ENCODE data around the gene SFTPB.

SFTPB gene

GRCh38 chr2:85695691-85696668, 28.0 kb upstream of the SFTPB start:
- TF ChIP-seq CEBPB (IDR thresholded peaks at IDR 0.05), result no peak
- TF ChIP-seq NFIC (IDR thresholded peaks at IDR 0.05), result no peak
- no peak for TF ChIP-seq CREB1 (IDR thresholded peaks at IDR 0.05; ENCODE audit: low read depth)
- TF ChIP-seq TAF1 (IDR thresholded peaks at IDR 0.05; ENCODE audit: low read depth), result no peak
- TF ChIP-seq USF1 (IDR thresholded peaks at IDR 0.05), result no peak
- TF ChIP-seq EP300 (IDR thresholded peaks at IDR 0.05; ENCODE audit: borderline replicate concordance), result no peak
- no peak for TF ChIP-seq RAD21 (IDR thresholded peaks at IDR 0.05; ENCODE audit: low read depth)
- no peak for TF ChIP-seq TEAD4 (IDR thresholded peaks at IDR 0.05)

- TF ChIP-seq REST (IDR thresholded peaks at IDR 0.05; ENCODE audit: low read depth) (no peak), NFIC (IDR thresholded peaks at IDR 0.05) (no peak), EGR1 (IDR thresholded peaks at IDR 0.05) (no peak), USF1 (IDR thresholded peaks at IDR 0.05) (no peak), RAD21 (IDR thresholded peaks at IDR 0.05; ENCODE audit: low read depth) (no peak), TEAD4 (IDR thresholded peaks at IDR 0.05) (no peak)
Measured at GRCh38 chr2:85695121-85695520, 27.1 kb upstream of the SFTPB start.

- TF ChIP-seq TEAD4 (IDR thresholded peaks at IDR 0.05), result no peak
- no peak for TF ChIP-seq REST (IDR thresholded peaks at IDR 0.05; ENCODE audit: low read depth)
- no peak for TF ChIP-seq NFIC (IDR thresholded peaks at IDR 0.05)
- no peak for TF ChIP-seq TCF12 (IDR thresholded peaks at IDR 0.05; ENCODE audit: low read depth)
- TF ChIP-seq YY1 (IDR thresholded peaks at IDR 0.05; ENCODE audit: low read depth), result no peak
- TF ChIP-seq USF1 (IDR thresholded peaks at IDR 0.05), result no peak
Measured at GRCh38 chr2:85694052-85695025, 26.3 kb upstream of the SFTPB start, which contains the start of gene GNLY. GNLY (plus strand) TSS chr2:85694358; CDS start chr2:85694419, 61 bp downstream.

GRCh38 chr2:85692039-85692645, 24.1 kb upstream of the SFTPB start:
- no peak for TF ChIP-seq USF1 (IDR thresholded peaks at IDR 0.05)
- TF ChIP-seq TAF1 (IDR thresholded peaks at IDR 0.05; ENCODE audit: low read depth), result no peak
- no peak for TF ChIP-seq NFIC (IDR thresholded peaks at IDR 0.05)
- TF ChIP-seq TEAD4 (IDR thresholded peaks at IDR 0.05), result no peak
- no peak for TF ChIP-seq MAX (IDR thresholded peaks at IDR 0.05)
- TF ChIP-seq YY1 (IDR thresholded peaks at IDR 0.05; ENCODE audit: low read depth), result no peak
- no peak for TF ChIP-seq REST (IDR thresholded peaks at IDR 0.05; ENCODE audit: low read depth)
- no peak for TF ChIP-seq EGR1 (IDR thresholded peaks at IDR 0.05)
- TF ChIP-seq RAD21 (IDR thresholded peaks at IDR 0.05; ENCODE audit: low read depth), result no peak
- no peak for TF ChIP-seq ZBTB7A (IDR thresholded peaks at IDR 0.05; ENCODE audit: low read depth)
- TF ChIP-seq EP300 (IDR thresholded peaks at IDR 0.05; ENCODE audit: borderline replicate concordance), result no peak

Measured in Ishikawa (cell line).